ENCODE results near the gene ANKRD2. TPM values are rescaled to one million over a fixed set of nuclear protein-coding genes. Genes with fewer than 3 reads are reported as not detected.
"Not testable (repeated sequence)": the region's sequence is repeated elsewhere in the genome, so short reads cannot be mapped to it uniquely, and the experiment has no call there.

Gene ANKRD2
- total RNA-seq, 2 experiments from 2014 or later, result 0.15 TPM; not detected in 1

GRCh38 chr10:97550336-97551149 is 22.0 kb upstream of the ANKRD2 start:
- no peak for DNase-seq
- no peaks in the 10 kb centered on the region for H3K36me3 Mint-ChIP-seq (ENCODE audit: low read depth)
- H3K9me3 Mint-ChIP-seq, result no peaks in the 10 kb centered on the region
- no peak overlapping the region for H3K27ac Mint-ChIP-seq
- H3K27me3 Mint-ChIP-seq, result no peaks in the 10 kb centered on the region
- POLR2A ChIA-PET, result no interaction called here
- H3K4me3 Mint-ChIP-seq, result no peak overlapping the region
- CTCF ChIA-PET, result interaction anchor here (2.2 to 6.0 kb wide), 2 partner anchors 12 to 16 kb away, joined by 5 to 53 read pairs; no protein-coding TSS in a partner anchor
- peaks cover 2% of the 10 kb centered on the region for H3K4me1 Mint-ChIP-seq

GRCh38 chr10:97551271-97551670 is 21.3 kb upstream of the ANKRD2 start:
- POLR2A ChIA-PET, result no interaction called here
- no peaks in the 10 kb centered on the region for H3K27me3 Mint-ChIP-seq
- H3K9me3 Mint-ChIP-seq, result no peaks in the 10 kb centered on the region
- H3K4me1 Mint-ChIP-seq, result peaks cover 2% of the 10 kb centered on the region
- H3K36me3 Mint-ChIP-seq (ENCODE audit: low read depth), result no peaks in the 10 kb centered on the region
- H3K27ac Mint-ChIP-seq, result no peak overlapping the region
- CTCF ChIA-PET, result interaction anchor here (1.8 to 6.0 kb wide), 2 partner anchors 17 to 29 kb away, joined by 4 to 53 read pairs; no protein-coding TSS in a partner anchor
- no peak overlapping the region for H3K4me3 Mint-ChIP-seq
- no peak for DNase-seq

- CTCF ChIA-PET, result interaction anchor here (0.7 to 6.0 kb wide), 15 partner anchors 8 to 275 kb away, joined by 3 to 53 read pairs (median 5); partner anchors contain the start of genes ANKRD2, MMS19, RRP12 and UBTD1
Measured at GRCh38 chr10:97553575-97554031, 19.0 kb upstream of the ANKRD2 start.

GRCh38 chr10:97554336-97554735 is 18.2 kb upstream of the ANKRD2 start:
- POLR2A ChIA-PET; DNase-seq; H3K4me1 Mint-ChIP-seq; H3K27ac Mint-ChIP-seq; H3K36me3 Mint-ChIP-seq (ENCODE audit: low read depth); H3K4me3 Mint-ChIP-seq; H3K27me3 Mint-ChIP-seq; H3K9me3 Mint-ChIP-seq: not testable (repeated sequence)
- CTCF ChIA-PET, result interaction anchor here (0.8 to 6.0 kb wide), 10 partner anchors 9 to 154 kb away, joined by 3 to 53 read pairs (median 6); partner anchors contain the start of genes ANKRD2, MMS19, RRP12 and UBTD1

More at GRCh38 chr10:97553575-97554031, 19.0 kb upstream of the ANKRD2 start:
- Mint-ChIP-seq H3K27ac (no peak overlapping the region), H3K9me3 (no peaks in the 10 kb centered on the region), H3K4me1 (peaks cover 2% of the 10 kb centered on the region), H3K4me3 (no peak overlapping the region), H3K36me3 (ENCODE audit: low read depth) (no peaks in the 10 kb centered on the region), H3K27me3 (no peaks in the 10 kb centered on the region)
- peak; percentile 66 for DNase-seq
- POLR2A ChIA-PET, result no interaction called here

GRCh38 chr10:97555541-97555940 is 17.0 kb upstream of the ANKRD2 start:
- H3K27me3 Mint-ChIP-seq; H3K4me3 Mint-ChIP-seq; POLR2A ChIA-PET; H3K9me3 Mint-ChIP-seq; H3K27ac Mint-ChIP-seq; H3K36me3 Mint-ChIP-seq (ENCODE audit: low read depth); DNase-seq; H3K4me1 Mint-ChIP-seq: not testable (repeated sequence)
- CTCF ChIA-PET, result interaction anchor here (1.8 to 6.0 kb wide), 3 partner anchors 15 to 56 kb away, joined by 6 to 53 read pairs (median 19); partner anchors contain the start of genes ANKRD2, MMS19 and UBTD1

GRCh38 chr10:97560731-97561381 is 11.7 kb upstream of the ANKRD2 start:
- H3K36me3 Mint-ChIP-seq (ENCODE audit: low read depth); DNase-seq; H3K27ac Mint-ChIP-seq; H3K27me3 Mint-ChIP-seq; H3K9me3 Mint-ChIP-seq; CTCF ChIA-PET; POLR2A ChIA-PET; H3K4me3 Mint-ChIP-seq: not testable (repeated sequence)
- peaks cover 12% of the 10 kb centered on the region for H3K4me1 Mint-ChIP-seq

GRCh38 chr10:97561386-97562077 is 11.0 kb upstream of the ANKRD2 start:
- H3K36me3 Mint-ChIP-seq (ENCODE audit: low read depth); CTCF ChIA-PET; POLR2A ChIA-PET; H3K27ac Mint-ChIP-seq; DNase-seq; H3K4me3 Mint-ChIP-seq; H3K9me3 Mint-ChIP-seq; H3K27me3 Mint-ChIP-seq: not testable (repeated sequence)
- H3K4me1 Mint-ChIP-seq, result peaks cover 14% of the 10 kb centered on the region

- H3K9me3 Mint-ChIP-seq; CTCF ChIA-PET; DNase-seq; H3K36me3 Mint-ChIP-seq (ENCODE audit: low read depth); H3K27me3 Mint-ChIP-seq; H3K27ac Mint-ChIP-seq; H3K4me3 Mint-ChIP-seq; POLR2A ChIA-PET: not testable (repeated sequence)
- peaks cover 15% of the 10 kb centered on the region for H3K4me1 Mint-ChIP-seq
Measured at GRCh38 chr10:97562329-97562728, 10.2 kb upstream of the ANKRD2 start.

GRCh38 chr10:97563337-97563736 is 9.2 kb upstream of the ANKRD2 start:
- DNase-seq, result no peak
- Mint-ChIP-seq H3K4me1 (peaks cover 15% of the 10 kb centered on the region), H3K27me3 (no peaks in the 10 kb centered on the region), H3K27ac (no peak overlapping the region), H3K4me3 (no peak overlapping the region), H3K36me3 (ENCODE audit: low read depth) (no peaks in the 10 kb centered on the region), H3K9me3 (peaks cover 4% of the 10 kb centered on the region)
- POLR2A ChIA-PET, result no interaction called here
- CTCF ChIA-PET, result no interaction called here

- POLR2A ChIA-PET, result no interaction called here
- CTCF ChIA-PET, result no interaction called here
- Mint-ChIP-seq H3K4me3 (no peak overlapping the region), H3K4me1 (peaks cover 15% of the 10 kb centered on the region), H3K27me3 (no peaks in the 10 kb centered on the region), H3K36me3 (ENCODE audit: low read depth) (no peaks in the 10 kb centered on the region), H3K9me3 (peaks cover 4% of the 10 kb centered on the region), H3K27ac (no peak overlapping the region)
- no peak for DNase-seq
Measured at GRCh38 chr10:97564776-97565175, 7.8 kb upstream of the ANKRD2 start.

- POLR2A ChIA-PET, result no interaction called here
Measured at GRCh38 chr10:97566336-97566996, 6.1 kb upstream of the ANKRD2 start.

GRCh38 chr10:97567891-97568290 is 4.7 kb upstream of the ANKRD2 start:
- Mint-ChIP-seq H3K4me1 (peaks cover 2% of the 10 kb centered on the region), H3K27me3 (no peaks in the 10 kb centered on the region)

More at GRCh38 chr10:97566336-97566996, 6.1 kb upstream of the ANKRD2 start:
- DNase-seq, result no peak
- H3K4me1 Mint-ChIP-seq, result peaks cover 5% of the 10 kb centered on the region
- no peak overlapping the region for H3K4me3 Mint-ChIP-seq
- no peaks in the 10 kb centered on the region for H3K36me3 Mint-ChIP-seq (ENCODE audit: low read depth)
- H3K27ac Mint-ChIP-seq, result no peak overlapping the region
- CTCF ChIA-PET, result no interaction called here
- H3K9me3 Mint-ChIP-seq, result peaks cover 4% of the 10 kb centered on the region
- H3K27me3 Mint-ChIP-seq, result no peaks in the 10 kb centered on the region

More at GRCh38 chr10:97567891-97568290, 4.7 kb upstream of the ANKRD2 start:
- DNase-seq, result no peak
- Mint-ChIP-seq H3K9me3 (no peaks in the 10 kb centered on the region), H3K4me3 (no peak overlapping the region), H3K27ac (no peak overlapping the region), H3K36me3 (ENCODE audit: low read depth) (no peaks in the 10 kb centered on the region)
- CTCF ChIA-PET, result no interaction called here
- POLR2A ChIA-PET, result no interaction called here
